HG02970 (cell line): ENCODE measurements around the gene C1orf56.

Experiments used
- ATAC-seq: cut with Tn5 transposase; IDR thresholded peaks from one replicate; pipeline ENCODE4 v1.9.1; 2021; ENCODE audit warnings: mild to moderate bottlenecking, moderate library complexity, moderate number of reproducible peaks; ENCODE audit not compliant: unreplicated experiment, low FRiP score

C1orf56 gene

GRCh38 chr1:151024540-151025146 is 22.9 kb upstream of the C1orf56 start:
- no peak for ATAC-seq

- ATAC-seq = no peak
These were observed 21.1 kb upstream of the C1orf56 start for GRCh38 chr1:151026460-151026859.

- no peak for ATAC-seq
These were observed 15.4 kb upstream of the C1orf56 start for GRCh38 chr1:151032164-151032563.

GRCh38 chr1:151035167-151035566 is 12.4 kb upstream of the C1orf56 start:
- ATAC-seq = no peak

GRCh38 chr1:151036356-151036755 is 11.2 kb upstream of the C1orf56 start, which contains the start of gene BNIPL:
Gene BNIPL (plus strand): TSS chr1:151036586. CDS start chr1:151036726, 140 bp downstream.
- no peak for ATAC-seq

- ATAC-seq = no peak
These were observed 10.5 kb upstream of the C1orf56 start for GRCh38 chr1:151037032-151037431.

GRCh38 chr1:151039521-151039920 is 8.0 kb upstream of the C1orf56 start:
- no peak for ATAC-seq

- ATAC-seq = no peak
These were observed 4.4 kb upstream of the C1orf56 start for GRCh38 chr1:151043163-151043562.

- ATAC-seq = no peak
These were observed 534 bp downstream of the C1orf56 start for GRCh38 chr1:151047925-151048644.

- no peak for ATAC-seq
These were observed 1.1 kb downstream of the C1orf56 start for GRCh38 chr1:151048645-151049032.

- no peak for ATAC-seq
These were observed 1.9 kb downstream of the C1orf56 start for GRCh38 chr1:151049458-151049857.

- no peak for ATAC-seq
These were observed 2.6 kb downstream of the C1orf56 start for GRCh38 chr1:151050051-151050688.

- ATAC-seq = no peak
These were observed 3.9 kb downstream of the C1orf56 start for GRCh38 chr1:151051356-151052009.

GRCh38 chr1:151054971-151055547 is 7.5 kb downstream of the C1orf56 start:
- ATAC-seq = no peak

- ATAC-seq = no peak
These were observed 8.0 kb downstream of the C1orf56 start for GRCh38 chr1:151055581-151055980.

GRCh38 chr1:151056149-151056548 is 8.6 kb downstream of the C1orf56 start:
- ATAC-seq = no peak

- ATAC-seq = no peak
These were observed 11.1 kb downstream of the C1orf56 start for GRCh38 chr1:151058692-151059091.

GRCh38 chr1:151059109-151060006 is 11.8 kb downstream of the C1orf56 start, which contains the start of gene CDC42SE1:
Gene CDC42SE1 (minus strand): TSS chr1:151059622. CDS start chr1:151055730, 3,892 bp downstream.
- peak; percentile 70 for ATAC-seq

GRCh38 chr1:151060007-151060656 is 12.6 kb downstream of the C1orf56 start, which contains the start of gene MLLT11:
Gene MLLT11 (plus strand): TSS chr1:151060397. CDS start chr1:151067225, 6,828 bp downstream.
- no peak for ATAC-seq
